OCI-LY7 (cell line): Measurements from ENCODE around the gene SUMF2.

Experiments
- EZH2phosphoT487 ChIP-seq: fragments of 200-600 bp; sonication (generic); IDR thresholded peaks from 2 replicates; pipeline ENCODE4 v1.6.1; 2018; ENCODE audit warnings: low read depth, borderline replicate concordance, mild to moderate bottlenecking, mixed run types, antibody characterized with exemption, low read length, moderate library complexity, mixed read lengths
- TF ChIP-seq, protein P1 (sequence below): fragments of 200-600 bp; sonication (generic); conservative IDR thresholded peaks from 2 replicates; pipeline ENCODE4 v1.5.1; 2014; ENCODE audit warnings: mild to moderate bottlenecking, antibody characterized with exemption, low read length, moderate library complexity, mixed read lengths

GRCh38 chr7:56062382-56062781, 1.7 kb upstream of the SUMF2 start:
- TF ChIP-seq, protein P1, sequence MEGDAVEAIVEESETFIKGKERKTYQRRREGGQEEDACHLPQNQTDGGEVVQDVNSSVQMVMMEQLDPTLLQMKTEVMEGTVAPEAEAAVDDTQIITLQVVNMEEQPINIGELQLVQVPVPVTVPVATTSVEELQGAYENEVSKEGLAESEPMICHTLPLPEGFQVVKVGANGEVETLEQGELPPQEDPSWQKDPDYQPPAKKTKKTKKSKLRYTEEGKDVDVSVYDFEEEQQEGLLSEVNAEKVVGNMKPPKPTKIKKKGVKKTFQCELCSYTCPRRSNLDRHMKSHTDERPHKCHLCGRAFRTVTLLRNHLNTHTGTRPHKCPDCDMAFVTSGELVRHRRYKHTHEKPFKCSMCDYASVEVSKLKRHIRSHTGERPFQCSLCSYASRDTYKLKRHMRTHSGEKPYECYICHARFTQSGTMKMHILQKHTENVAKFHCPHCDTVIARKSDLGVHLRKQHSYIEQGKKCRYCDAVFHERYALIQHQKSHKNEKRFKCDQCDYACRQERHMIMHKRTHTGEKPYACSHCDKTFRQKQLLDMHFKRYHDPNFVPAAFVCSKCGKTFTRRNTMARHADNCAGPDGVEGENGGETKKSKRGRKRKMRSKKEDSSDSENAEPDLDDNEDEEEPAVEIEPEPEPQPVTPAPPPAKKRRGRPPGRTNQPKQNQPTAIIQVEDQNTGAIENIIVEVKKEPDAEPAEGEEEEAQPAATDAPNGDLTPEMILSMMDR, result no peak
- TF ChIP-seq EZH2phosphoT487, result no peak
